Stimulated activated CD8-positive, alpha-beta memory T cell treated with anti-CD3 and anti-CD28 coated beads, Interleukin-4, amount 100 ng/mL, for 4 hours (primary cell): ENCODE measurements around the gene PARVA.
"Not testable (repeated sequence)": the region's sequence is repeated elsewhere in the genome, so short reads cannot be mapped to it uniquely, and the experiment has no call there.

ENCODE experiments used
- DNase-seq, 2 donors: peaks; one replicate each; pipeline ENCODE4 v3.0.0-alpha.2; 2020; ENCODE audit warnings: low read depth in 2 of 2, low spot score in 1 of 2

Gene PARVA

GRCh38 chr11:12496181-12497025, 119.0 kb downstream of the PARVA start:
- no peak for DNase-seq

- DNase-seq, result no peak
Measured at GRCh38 chr11:12497431-12497830, 120.1 kb downstream of the PARVA start.

- no peak for DNase-seq
Measured at GRCh38 chr11:12499071-12499470, 121.7 kb downstream of the PARVA start.

- DNase-seq, result no peak
Measured at GRCh38 chr11:12502046-12502445, 124.7 kb downstream of the PARVA start.

- DNase-seq, result no peak
Measured at GRCh38 chr11:12503039-12503484, 125.7 kb downstream of the PARVA start.

GRCh38 chr11:12503886-12504285, 126.5 kb downstream of the PARVA start:
- no peak for DNase-seq

GRCh38 chr11:12505183-12505582, 127.8 kb downstream of the PARVA start:
- no peak for DNase-seq

GRCh38 chr11:12506404-12506921, 129.1 kb downstream of the PARVA start:
- DNase-seq, result no peak

- no peak for DNase-seq
Measured at GRCh38 chr11:12507391-12507790, 130.0 kb downstream of the PARVA start.

GRCh38 chr11:12508151-12508751, 130.9 kb downstream of the PARVA start:
- no peak for DNase-seq

GRCh38 chr11:12509371-12509770, 132.0 kb downstream of the PARVA start:
- DNase-seq, result no peak

- no peak for DNase-seq
Measured at GRCh38 chr11:12512132-12512531, 134.8 kb downstream of the PARVA start.

GRCh38 chr11:12512826-12513395, 135.5 kb downstream of the PARVA start:
- DNase-seq, result no peak

- DNase-seq, result no peak
Measured at GRCh38 chr11:12516387-12517105, 139.2 kb downstream of the PARVA start.

- no peak for DNase-seq
Measured at GRCh38 chr11:12517306-12517705, 139.9 kb downstream of the PARVA start.

- DNase-seq, result no peak
Measured at GRCh38 chr11:12517741-12518140, 140.4 kb downstream of the PARVA start.

GRCh38 chr11:12518606-12519385, 141.4 kb downstream of the PARVA start:
- no peak for DNase-seq

- no peak for DNase-seq
Measured at GRCh38 chr11:12520054-12520453, 142.7 kb downstream of the PARVA start.

- DNase-seq, result not testable (repeated sequence)
Measured at GRCh38 chr11:12520576-12520975, 143.2 kb downstream of the PARVA start.

GRCh38 chr11:12523180-12523924, 146.0 kb downstream of the PARVA start:
- no peak for DNase-seq
